VCaP (cell line): ENCODE results near the gene C5orf24.
A peak's percentile ranks its signal among the peaks of the same experiment; 100 is the strongest.
"Not testable (repeated sequence)": the region's sequence is repeated elsewhere in the genome, so short reads cannot be mapped to it uniquely, and the experiment has no call there.

Experiments
- H3K27ac ChIP-seq: fragments of 450-650 bp; 2 replicates; pipeline ENCODE4 v1.5.1; 2017
- CTCF ChIP-seq: fragments of 450-650 bp; conservative IDR thresholded peaks from 2 replicates; pipeline ENCODE4 v1.5.1; 2017; ENCODE audit warnings: mild to moderate bottlenecking, moderate library complexity

C5orf24 gene

GRCh38 chr5:134840811-134841210, 5.0 kb upstream of the C5orf24 start:
- TF ChIP-seq CTCF = no peak
- no peak overlapping the region for H3K27ac ChIP-seq

GRCh38 chr5:134844252-134844651, 1.5 kb upstream of the C5orf24 start:
- peak overlapping the region; percentile 97 for H3K27ac ChIP-seq

GRCh38 chr5:134845335-134845851, 375 bp upstream of the C5orf24 start:
- no peak for TF ChIP-seq CTCF
- peak overlapping the region; percentile 97 for H3K27ac ChIP-seq

More at GRCh38 chr5:134844252-134844651, 1.5 kb upstream of the C5orf24 start:
- TF ChIP-seq CTCF = no peak

- TF ChIP-seq CTCF = no peak
- peak overlapping the region; percentile 97 for H3K27ac ChIP-seq
Measured at GRCh38 chr5:134846641-134846960, 833 bp downstream of the C5orf24 start.

- peak overlapping the region; percentile 97 for H3K27ac ChIP-seq
Measured at GRCh38 chr5:134849434-134849933, 3.7 kb downstream of the C5orf24 start.

GRCh38 chr5:134851307-134851923, 5.6 kb downstream of the C5orf24 start:
- peak overlapping the region; percentile 97; the same call in 1 of the 2 replicates for H3K27ac ChIP-seq

GRCh38 chr5:134856465-134856864, 10.7 kb downstream of the C5orf24 start:
- not testable (repeated sequence) for H3K27ac ChIP-seq

More at GRCh38 chr5:134851307-134851923, 5.6 kb downstream of the C5orf24 start:
- peak; percentile 82 for TF ChIP-seq CTCF

GRCh38 chr5:134857401-134857800, 11.6 kb downstream of the C5orf24 start:
- TF ChIP-seq CTCF = no peak
- H3K27ac ChIP-seq = no peak overlapping the region

GRCh38 chr5:134864707-134865106, 18.9 kb downstream of the C5orf24 start:
- H3K27ac ChIP-seq = no peak overlapping the region
- no peak for TF ChIP-seq CTCF
